Measurements from ENCODE around the gene ANGPTL4. TPM values are rescaled to one million over a fixed set of nuclear protein-coding genes. Genes with fewer than 3 reads are reported as not detected.
"Not testable (repeated sequence)": the region's sequence is repeated elsewhere in the genome, so short reads cannot be mapped to it uniquely, and the experiment has no call there.

ANGPTL4 gene
- total RNA-seq, 1 donor from 2014 or later: 9.2 TPM

GRCh38 chr19:8397746-8398310, 33.9 kb downstream of the ANGPTL4 start:
- DNase-seq (ENCODE audit: low spot score) (no peak), ATAC-seq (no peak)
- intact Hi-C loops (cut with DNase I): loop anchor here (5.0 kb wide), 1 partner anchor 1016 kb away; no protein-coding TSS in a partner anchor

- intact Hi-C loops (cut with DNase I): loop anchor here (5.0 kb wide), 1 partner anchor 1016 kb away; no protein-coding TSS in a partner anchor
- no peak for ATAC-seq
Measured at GRCh38 chr19:8398311-8398771, 34.4 kb downstream of the ANGPTL4 start.

GRCh38 chr19:8399681-8400188, 35.8 kb downstream of the ANGPTL4 start:
- ATAC-seq (no peak), DNase-seq (ENCODE audit: low spot score) (no peak)
- intact Hi-C loops (cut with DNase I): loop anchor here (5.0 kb wide), 1 partner anchor 1017 kb away; no protein-coding TSS in a partner anchor

More at GRCh38 chr19:8398311-8398771, 34.4 kb downstream of the ANGPTL4 start:
- DNase-seq (ENCODE audit: low spot score): no peak

DNA sequence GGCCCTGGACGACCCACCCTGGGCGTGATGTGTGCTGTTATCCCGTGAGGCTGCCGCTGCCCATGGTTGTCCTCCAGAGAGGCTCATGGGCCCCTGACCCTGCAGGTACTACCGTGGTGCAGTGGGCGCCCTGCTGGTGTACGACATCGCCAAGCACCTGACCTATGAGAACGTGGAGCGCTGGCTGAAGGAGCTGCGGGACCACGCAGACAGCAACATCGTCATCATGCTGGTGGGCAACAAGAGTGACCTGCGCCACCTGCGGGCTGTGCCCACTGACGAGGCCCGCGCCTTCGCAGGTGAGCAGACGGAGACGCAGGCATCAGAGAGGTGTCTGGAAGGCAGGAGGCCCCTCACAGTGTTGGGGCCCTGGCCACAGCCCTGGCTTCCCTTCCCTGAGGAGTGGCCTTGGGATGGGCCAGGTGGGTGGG, 38.0 kb downstream of the ANGPTL4 start:
- DNase-seq (ENCODE audit: low spot score): no peak
- no peak for ATAC-seq
- intact Hi-C loops (cut with DNase I): no loop called here

DNA sequence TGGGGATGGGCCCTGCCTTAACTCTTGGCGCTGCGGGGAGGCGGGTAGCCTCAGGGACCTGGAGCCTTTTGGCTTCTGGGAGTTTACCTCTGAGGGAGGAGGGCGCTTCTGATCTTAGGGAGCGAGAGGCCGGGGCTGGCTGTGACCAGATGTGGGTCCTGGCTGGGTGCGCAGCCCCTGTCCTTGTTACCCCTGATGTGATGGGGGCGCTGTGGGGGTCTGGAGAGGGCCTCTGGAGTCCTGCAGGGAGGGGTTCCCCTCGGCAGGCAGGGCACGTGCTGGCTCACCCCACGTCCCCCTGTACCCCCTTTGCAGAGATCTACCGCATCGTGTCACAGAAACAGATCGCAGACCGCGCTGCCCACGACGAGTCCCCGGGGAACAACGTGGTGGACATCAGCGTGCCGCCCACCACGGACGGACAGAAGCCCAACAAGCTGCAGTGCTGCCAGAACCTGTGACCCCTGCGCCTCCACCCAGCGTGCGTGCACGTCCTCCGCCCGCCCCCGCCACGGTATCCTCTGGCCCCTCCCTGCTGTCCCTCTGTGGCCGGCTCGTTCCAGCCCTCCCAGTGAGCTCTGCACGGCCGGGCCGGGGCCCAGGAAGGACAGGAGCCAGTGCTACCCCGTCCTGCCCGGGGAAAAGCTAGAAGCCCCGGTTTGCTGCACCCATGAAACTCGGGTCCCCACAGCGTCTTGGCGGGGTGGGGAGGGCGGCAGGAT, 39.3 kb downstream of the ANGPTL4 start:
- DNase-seq (ENCODE audit: low spot score): no peak
- peak; percentile 16 for ATAC-seq
- intact Hi-C loops (cut with DNase I): no loop called here

DNA sequence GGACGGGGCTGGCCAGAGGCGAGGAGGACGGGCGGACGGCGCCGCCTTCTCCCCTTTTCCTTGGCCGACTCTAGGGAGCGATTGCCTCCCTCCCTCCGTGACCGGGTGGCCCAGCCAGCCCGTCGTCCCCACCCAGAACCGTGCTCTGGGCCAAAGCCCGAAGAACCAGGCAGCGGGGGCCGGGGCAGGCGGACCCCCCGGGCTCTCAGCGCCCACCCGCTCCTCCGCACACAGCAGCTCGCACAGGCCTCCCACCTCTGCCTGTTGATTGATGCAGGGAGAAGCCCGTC, 39.8 kb downstream of the ANGPTL4 start:
- DNase-seq (ENCODE audit: low spot score): no peak
- ATAC-seq: no peak

GRCh38 chr19:8404391-8405151, 40.6 kb downstream of the ANGPTL4 start:
- no peak for ATAC-seq
- DNase-seq (ENCODE audit: low spot score): no peak
- intact Hi-C loops (cut with DNase I): no loop called here

More for the DNA sequence above, 39.8 kb downstream of the ANGPTL4 start:
- intact Hi-C loops (cut with DNase I): no loop called here

- ATAC-seq; intact Hi-C loops (cut with DNase I); DNase-seq (ENCODE audit: low spot score): not testable (repeated sequence)
Measured at GRCh38 chr19:8410718-8411117, 46.8 kb downstream of the ANGPTL4 start.

DNA sequence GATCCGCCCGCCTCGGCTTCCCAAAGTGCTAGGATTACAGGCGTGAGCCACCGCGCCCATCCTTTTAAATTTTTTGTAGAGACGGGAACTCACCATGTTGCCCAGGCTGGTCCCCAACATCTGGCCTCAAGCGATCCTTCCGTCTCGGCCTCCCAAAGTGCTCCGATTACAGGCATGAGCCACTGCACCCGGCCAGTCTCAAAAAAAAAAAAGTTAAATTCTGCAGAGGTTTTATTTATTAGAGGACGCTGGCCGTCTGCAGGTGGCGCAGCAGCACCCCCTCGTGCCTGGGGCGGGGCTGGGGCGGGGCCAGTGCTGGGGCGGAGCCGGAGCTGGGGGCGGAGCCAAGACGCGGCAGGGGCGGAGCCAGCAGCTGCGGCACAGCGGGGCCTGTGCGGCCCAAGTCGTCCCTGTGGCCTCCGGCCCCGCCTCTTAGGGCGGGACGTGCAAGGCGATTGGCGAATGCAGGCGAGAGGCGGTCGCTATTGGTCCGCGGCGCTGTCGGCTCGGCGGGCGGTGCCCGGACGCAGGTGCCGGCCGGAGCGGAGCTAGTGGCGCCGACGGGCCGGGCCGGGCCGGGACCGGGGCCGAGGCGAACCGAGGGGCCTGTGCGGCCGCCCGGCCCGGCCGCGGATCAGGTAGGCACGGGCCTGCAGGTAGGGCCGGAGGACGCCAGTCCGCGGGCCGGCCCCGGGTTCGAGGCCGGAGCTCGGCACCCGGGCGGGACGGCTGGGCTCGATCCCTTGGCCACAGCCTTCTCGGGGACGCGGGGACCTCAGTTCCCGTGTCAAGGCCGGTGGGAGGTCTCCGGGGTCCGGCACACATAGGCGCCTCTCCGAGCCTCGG, 49.1 kb downstream of the ANGPTL4 start, which contains the start of gene MARCHF2:
MARCHF2 (plus strand) TSS at position 523 of the 846 bp plus-strand sequence. CDS start 8,536 bp downstream, outside the sequence.
- peak; percentile 100 for ATAC-seq
- intact Hi-C loops (cut with DNase I): no loop called here

DNA sequence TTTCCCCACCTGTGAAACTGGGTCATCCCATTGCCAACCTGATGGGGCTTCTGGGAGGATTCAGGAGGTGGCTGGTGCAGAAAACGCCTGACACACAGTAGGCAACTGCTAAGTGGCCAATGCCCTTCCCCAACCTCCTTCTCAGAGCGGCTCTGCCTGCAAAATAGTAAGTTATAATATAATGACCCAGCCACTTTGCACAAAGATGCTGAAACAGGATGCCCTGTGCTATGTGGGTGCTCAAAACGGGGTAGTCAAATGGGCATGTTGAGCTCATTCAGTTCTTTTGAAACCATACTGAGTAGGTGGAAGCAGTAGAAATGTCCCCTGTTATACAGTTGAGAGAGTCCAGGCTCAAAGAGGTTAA, 49.7 kb downstream of the ANGPTL4 start:
- intact Hi-C loops (cut with DNase I): no loop called here
- no peak for ATAC-seq
- no peak for DNase-seq (ENCODE audit: low spot score)

More for the DNA sequence above, 49.1 kb downstream of the ANGPTL4 start, which contains the start of gene MARCHF2:
- DNase-seq (ENCODE audit: low spot score): peak; percentile 97

DNA sequence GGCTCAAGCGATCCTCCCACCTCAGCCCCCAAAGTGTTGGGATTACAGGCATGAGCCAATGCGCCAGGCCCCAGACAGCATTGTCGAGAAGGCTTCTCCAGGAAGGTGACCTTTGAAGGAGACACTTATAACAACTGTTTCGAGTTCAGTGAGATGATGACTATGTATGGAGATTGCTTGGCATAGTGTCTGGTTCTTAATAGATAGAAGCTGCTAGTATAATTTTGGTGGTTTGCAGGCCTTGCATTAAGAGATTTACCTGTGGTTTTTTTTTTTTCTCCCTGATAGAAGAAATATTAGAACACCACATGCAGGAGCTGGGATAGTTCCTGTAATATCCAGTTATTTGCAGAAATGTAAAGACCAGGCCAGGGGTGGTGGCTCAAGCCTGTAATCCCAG, 52.8 kb downstream of the ANGPTL4 start:
- DNase-seq (ENCODE audit: low spot score): no peak
- ATAC-seq: no peak
- intact Hi-C loops (cut with DNase I): no loop called here

DNA sequence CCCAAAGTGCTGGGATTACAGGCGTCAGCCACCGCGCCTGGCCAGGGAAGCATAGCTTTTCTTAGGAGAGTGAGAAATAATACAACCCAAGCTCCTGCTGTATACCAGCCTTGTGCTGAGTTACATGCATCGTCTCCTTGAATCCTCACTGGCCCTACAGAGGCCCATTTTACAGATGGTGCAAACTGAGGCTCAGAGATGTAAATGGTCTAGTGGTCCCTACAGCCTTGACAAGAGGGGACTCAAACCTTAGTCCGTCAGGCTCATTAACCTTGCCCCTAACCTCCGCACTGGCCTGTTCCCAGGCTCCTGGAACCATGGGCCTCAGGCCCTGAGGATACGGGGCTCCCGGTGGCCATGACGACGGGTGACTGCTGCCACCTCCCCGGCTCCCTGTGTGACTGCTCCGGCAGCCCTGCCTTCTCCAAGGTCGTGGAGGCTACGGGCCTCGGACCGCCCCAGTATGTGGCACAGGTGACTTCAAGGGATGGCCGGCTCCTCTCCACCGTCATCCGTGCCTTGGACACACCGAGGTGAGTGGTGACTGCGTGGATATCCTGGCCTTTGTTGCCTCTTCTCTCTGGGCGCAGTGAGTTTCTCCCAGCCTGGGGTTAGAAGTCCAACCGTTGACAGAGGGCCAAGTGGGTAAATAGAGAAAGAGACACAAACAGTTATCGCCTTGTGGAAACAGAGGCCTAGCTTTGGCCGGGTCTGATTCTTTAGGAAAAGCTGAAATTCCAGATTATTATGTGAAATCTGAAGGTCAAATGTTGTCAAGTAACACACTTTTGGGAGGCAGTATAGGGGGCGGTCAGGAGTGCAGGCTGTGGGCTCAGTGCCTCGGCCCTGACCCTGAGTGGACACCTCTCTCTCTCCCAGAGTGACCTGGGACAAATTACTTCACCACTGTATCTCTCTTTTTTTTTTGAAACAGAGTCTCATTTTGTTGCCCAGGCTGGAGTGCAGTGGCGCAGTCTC, 57.8 kb downstream of the ANGPTL4 start:
- no peak for ATAC-seq
- no peak for DNase-seq (ENCODE audit: low spot score)
- intact Hi-C loops (cut with DNase I): no loop called here

DNA sequence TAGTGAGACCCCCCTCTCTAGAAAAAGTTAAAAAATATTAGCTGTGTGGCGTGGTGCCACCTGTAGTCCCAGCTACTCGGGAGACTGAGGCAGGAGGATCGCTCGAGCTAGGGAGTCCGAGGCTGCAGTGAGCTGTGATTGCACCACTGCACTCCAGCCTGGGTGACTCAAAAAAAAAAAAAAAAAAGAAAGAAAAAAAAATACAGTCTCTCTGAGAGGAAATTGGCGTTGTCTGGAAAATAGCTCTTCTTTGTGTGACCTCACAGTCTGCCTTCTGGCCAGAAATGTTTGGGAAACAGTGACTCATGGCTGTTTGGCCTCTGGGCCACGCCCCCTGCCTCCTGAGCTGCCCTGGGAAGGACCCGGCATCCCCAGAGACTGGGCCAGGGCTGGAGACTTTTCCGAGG, 59.9 kb downstream of the ANGPTL4 start:
- intact Hi-C loops (cut with DNase I): no loop called here
- peak; percentile 99 for ATAC-seq
- DNase-seq (ENCODE audit: low spot score): peak; percentile 96

Small RNA genes within 50 kb of the gene (microRNA-seq; reads per million reads assigned to microRNA genes)
- 7.2 reads per million, percentile 18 among the genes with 10 or more reads in this experiment for gene MIR4999

Other genes starting within 250 kb of the ANGPTL4 start
- gene FBN3, start 214.6 kb upstream of the ANGPTL4 start, total RNA-seq: 0.85 TPM
- gene CERS4, start 154.8 kb upstream of the ANGPTL4 start, total RNA-seq: 66.9 TPM
- gene CD320, start 55.8 kb upstream of the ANGPTL4 start, total RNA-seq: 23.8 TPM
- gene NDUFA7, start 42.8 kb upstream of the ANGPTL4 start, total RNA-seq: 24.7 TPM
- 893 TPM for gene RPS28, start 42.7 kb upstream of the ANGPTL4 start, total RNA-seq
- 28.2 TPM for gene KANK3, start 20.9 kb upstream of the ANGPTL4 start, total RNA-seq
- 91.6 TPM for gene RAB11B, start 26.2 kb downstream of the ANGPTL4 start, total RNA-seq
- gene MARCHF2, start 49.1 kb downstream of the ANGPTL4 start, total RNA-seq: 44.7 TPM
- 154 TPM for gene HNRNPM, start 80.8 kb downstream of the ANGPTL4 start, total RNA-seq
- gene PRAM1, start 138.5 kb downstream of the ANGPTL4 start, total RNA-seq: 8.8 TPM
- gene ZNF414, start 150.0 kb downstream of the ANGPTL4 start, total RNA-seq: 22.2 TPM
- 60.9 TPM for gene MYO1F, start 213.3 kb downstream of the ANGPTL4 start, total RNA-seq
- 60.1 TPM for gene ADAMTS10, start 246.6 kb downstream of the ANGPTL4 start, total RNA-seq